ENCODE data around the gene PCNX1.

The PCNX1 gene

DNA sequence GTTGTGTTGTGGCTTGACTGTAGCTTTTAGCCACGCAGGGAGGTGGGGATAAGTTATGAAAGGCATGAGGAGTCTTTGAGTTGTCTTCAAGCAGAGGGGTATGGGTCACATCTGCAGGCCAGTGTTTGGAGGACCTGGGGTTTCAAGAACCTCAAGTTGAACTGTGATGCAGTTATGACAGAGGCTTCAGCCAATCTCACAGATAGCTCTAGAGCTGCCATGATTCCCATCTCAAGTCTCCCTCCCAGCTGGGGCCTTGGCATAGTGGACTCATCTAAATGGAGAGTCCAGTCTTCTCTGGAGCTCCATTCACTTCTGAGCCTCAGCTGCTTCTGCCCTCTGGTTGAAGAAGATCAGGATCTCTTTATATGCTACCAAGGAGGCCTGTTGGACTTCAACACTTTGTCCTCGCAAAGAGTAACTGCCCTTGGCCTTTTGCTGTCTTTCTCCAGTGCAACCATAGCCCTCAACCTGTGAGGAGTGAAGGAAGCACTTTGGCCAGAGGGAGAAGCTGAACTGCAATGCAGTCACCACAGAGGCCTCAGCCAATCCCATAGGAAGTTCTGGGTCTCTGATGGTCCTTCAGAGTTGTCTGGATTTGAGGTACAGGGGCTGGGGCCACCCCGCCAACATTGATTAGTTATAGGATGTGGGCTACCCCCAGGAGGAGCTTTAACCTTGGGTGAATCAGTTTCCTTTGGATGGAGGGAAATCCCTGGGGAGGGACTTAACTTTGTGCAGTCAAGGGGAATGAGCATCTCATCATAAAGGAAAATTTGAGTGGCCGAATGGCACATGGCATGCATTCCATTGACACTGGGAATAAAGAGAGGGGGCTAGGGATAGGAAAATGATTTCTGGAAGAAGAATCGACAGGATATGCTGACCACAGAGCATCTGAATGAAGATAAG, 230.5 kb downstream of the PCNX1 start:
- TF ChIP-seq MYC (IDR thresholded peaks at IDR 0.05; ENCODE audit: low read depth, low read length) = no peak
- TF ChIP-seq, protein P1, sequence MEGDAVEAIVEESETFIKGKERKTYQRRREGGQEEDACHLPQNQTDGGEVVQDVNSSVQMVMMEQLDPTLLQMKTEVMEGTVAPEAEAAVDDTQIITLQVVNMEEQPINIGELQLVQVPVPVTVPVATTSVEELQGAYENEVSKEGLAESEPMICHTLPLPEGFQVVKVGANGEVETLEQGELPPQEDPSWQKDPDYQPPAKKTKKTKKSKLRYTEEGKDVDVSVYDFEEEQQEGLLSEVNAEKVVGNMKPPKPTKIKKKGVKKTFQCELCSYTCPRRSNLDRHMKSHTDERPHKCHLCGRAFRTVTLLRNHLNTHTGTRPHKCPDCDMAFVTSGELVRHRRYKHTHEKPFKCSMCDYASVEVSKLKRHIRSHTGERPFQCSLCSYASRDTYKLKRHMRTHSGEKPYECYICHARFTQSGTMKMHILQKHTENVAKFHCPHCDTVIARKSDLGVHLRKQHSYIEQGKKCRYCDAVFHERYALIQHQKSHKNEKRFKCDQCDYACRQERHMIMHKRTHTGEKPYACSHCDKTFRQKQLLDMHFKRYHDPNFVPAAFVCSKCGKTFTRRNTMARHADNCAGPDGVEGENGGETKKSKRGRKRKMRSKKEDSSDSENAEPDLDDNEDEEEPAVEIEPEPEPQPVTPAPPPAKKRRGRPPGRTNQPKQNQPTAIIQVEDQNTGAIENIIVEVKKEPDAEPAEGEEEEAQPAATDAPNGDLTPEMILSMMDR (IDR thresholded peaks at IDR 0.05; ENCODE audit: low read depth, low read length) = no peak
- no peak for TF ChIP-seq POLR2A (IDR thresholded peaks at IDR 0.05; ENCODE audit: extremely low read depth, insufficient read length)
- TF ChIP-seq, protein P2, sequence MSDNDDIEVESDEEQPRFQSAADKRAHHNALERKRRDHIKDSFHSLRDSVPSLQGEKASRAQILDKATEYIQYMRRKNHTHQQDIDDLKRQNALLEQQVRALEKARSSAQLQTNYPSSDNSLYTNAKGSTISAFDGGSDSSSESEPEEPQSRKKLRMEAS (IDR thresholded peaks at IDR 0.05; ENCODE audit: low read depth, low read length) = no peak
- H3K4me3 ChIP-seq (ENCODE audit: low read depth, low read length) = no peak overlapping the region
- DNase-seq (ENCODE audit: low read depth) = no peak

DNA sequence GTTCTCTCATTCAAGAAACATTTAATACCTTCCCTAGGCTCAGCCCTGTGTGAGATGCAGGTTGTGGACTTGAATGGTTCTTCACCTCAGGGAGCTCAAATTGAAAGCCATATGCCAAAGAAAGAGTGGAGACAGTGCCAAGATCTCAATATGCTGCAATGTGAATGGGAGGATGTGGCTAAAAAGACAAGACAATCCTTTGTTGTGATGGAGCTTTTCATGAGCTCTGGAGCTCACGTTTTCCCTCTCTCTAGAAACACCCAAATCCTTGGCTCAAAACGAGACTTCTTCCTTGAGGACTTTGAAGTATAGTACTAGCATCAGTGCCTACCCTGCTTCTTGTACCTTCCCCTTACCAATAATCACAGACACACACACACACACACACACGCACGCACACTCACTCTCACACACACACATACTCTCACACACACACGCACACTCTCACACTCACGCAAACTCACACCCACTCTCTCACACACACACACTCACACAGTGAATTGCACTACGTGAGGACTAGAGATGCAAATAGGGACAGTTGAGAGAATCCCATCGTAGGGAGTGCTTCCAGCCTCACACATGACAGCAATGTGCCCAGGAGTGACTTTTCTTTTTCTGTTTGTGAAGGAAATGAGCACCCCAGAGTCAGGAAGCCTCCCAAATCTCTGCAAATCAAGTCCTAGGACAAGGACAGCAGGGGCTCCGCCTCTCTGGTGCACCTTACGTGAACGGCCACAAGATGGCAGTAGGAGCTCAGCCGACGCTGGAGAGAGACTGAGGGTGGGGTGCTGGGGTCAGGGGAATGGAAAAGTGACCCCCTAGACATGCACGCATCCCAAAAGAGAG, 231.4 kb downstream of the PCNX1 start:
- DNase-seq (ENCODE audit: low read depth) = peak; percentile 60
- H3K4me3 ChIP-seq (ENCODE audit: low read depth, low read length) = no peak overlapping the region
- TF ChIP-seq, protein P1 (IDR thresholded peaks at IDR 0.05; ENCODE audit: low read depth, low read length) = peak; percentile 87
- no peak for TF ChIP-seq MYC (IDR thresholded peaks at IDR 0.05; ENCODE audit: low read depth, low read length)

DNA sequence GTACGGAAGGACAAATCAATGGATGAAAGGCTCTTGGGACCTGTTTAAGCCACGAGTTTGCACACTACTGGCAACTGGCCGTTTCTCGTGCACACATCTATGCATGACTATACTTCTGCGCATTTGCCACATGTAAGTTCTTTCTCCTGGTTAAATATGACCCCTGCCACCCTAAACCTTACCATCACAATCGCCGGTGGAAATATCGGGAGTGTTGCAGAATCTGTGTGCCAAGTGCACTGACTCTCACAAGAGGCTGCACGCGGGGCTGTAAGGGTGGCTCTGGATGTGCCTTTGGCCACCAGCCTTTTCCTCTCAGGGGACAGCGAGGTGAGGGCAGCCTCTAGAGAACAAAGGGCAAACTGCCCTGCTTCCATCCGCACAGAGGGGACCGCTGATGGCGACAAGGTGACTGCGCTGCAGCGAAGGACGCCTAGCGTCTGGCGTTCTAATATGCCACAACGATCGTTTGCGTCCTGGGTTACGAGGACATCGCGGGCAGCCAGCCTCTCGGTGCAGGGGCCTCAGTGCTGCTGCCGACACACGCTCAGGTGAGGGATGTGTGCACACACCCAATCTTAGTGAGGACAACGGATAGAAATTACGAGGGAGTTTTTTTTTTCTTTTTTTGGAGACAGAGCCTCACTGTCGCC, 232.2 kb downstream of the PCNX1 start:
- DNase-seq (ENCODE audit: low read depth) = no peak
- no peak overlapping the region for H3K4me3 ChIP-seq (ENCODE audit: low read depth, low read length)
- TF ChIP-seq, protein P1 (IDR thresholded peaks at IDR 0.05; ENCODE audit: low read depth, low read length) = no peak
- TF ChIP-seq POLR2A (IDR thresholded peaks at IDR 0.05; ENCODE audit: extremely low read depth, insufficient read length) (no peak), MYC (IDR thresholded peaks at IDR 0.05; ENCODE audit: low read depth, low read length) (no peak)
- TF ChIP-seq, protein P2 (IDR thresholded peaks at IDR 0.05; ENCODE audit: low read depth, low read length) = no peak

DNA sequence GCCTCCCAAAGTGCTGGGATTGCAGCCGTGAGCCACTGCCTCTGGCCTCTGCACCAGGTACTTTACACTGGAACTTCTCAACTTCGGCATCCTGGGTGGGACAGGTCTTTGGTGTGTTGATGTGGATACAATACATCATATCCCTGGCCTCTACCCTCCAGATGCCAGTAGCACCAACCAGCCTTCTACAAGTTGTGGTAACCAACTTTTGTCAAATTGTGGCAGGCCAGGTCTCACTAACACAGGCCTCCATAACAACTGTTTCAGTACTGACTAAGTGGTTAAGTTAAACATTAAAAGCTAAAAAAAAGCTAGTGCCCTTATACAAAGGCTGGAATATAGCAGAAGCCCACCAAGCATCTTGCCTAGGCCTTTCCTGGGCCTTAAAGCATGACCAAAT, 232.9 kb downstream of the PCNX1 start:
- no peak overlapping the region for H3K4me3 ChIP-seq (ENCODE audit: low read depth, low read length)
- TF ChIP-seq MYC (IDR thresholded peaks at IDR 0.05; ENCODE audit: low read depth, low read length) (no peak), POLR2A (IDR thresholded peaks at IDR 0.05; ENCODE audit: extremely low read depth, insufficient read length) (no peak)
- TF ChIP-seq, protein P1 (IDR thresholded peaks at IDR 0.05; ENCODE audit: low read depth, low read length) = no peak
- TF ChIP-seq, protein P2 (IDR thresholded peaks at IDR 0.05; ENCODE audit: low read depth, low read length) = no peak
- no peak for DNase-seq (ENCODE audit: low read depth)

DNA sequence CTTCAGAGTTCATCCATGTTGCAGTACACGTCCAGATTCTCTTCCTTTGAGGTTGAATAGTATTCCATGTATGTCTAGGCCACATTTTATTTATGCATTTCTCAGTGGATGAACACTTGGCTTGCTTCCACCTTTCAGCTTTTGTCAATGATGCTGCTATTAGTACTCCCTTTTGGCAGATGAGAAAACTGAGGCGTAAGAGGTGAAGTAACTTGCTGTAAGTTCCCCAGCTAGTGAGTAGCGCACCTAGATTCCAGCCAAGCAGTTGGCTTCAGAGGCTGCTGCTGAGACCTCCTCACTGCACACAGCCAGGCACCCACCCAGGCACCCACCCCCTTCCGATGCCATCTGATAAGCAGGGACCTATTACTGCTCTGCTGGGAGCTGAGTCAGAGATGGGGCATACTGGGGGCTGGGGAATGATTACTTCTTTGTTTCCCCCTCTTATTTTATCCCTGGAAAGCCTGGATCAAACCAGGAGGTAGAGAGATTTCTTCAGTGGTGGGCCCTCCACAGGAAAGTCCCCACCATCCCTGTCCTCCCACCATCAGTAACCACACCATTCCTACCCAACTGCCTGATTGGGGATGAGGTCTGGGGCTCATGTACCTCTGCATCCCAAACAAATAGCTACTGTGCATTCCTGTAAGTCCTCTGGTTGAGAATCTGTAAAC, 234.6 kb downstream of the PCNX1 start:
- peak; percentile 54 for DNase-seq (ENCODE audit: low read depth)
- no peak overlapping the region for H3K4me3 ChIP-seq (ENCODE audit: low read depth, low read length)

More for the DNA sequence above, 234.6 kb downstream of the PCNX1 start:
- no peak for TF ChIP-seq MYC (IDR thresholded peaks at IDR 0.05; ENCODE audit: low read depth, low read length)
- no peak for TF ChIP-seq POLR2A (IDR thresholded peaks at IDR 0.05; ENCODE audit: extremely low read depth, insufficient read length)
